Stimulated activated CD8-positive, alpha-beta memory T cell treated with anti-CD3 and anti-CD28 coated beads, Interleukin-2, amount 100 ng/mL, for 48 hours (primary cell): ENCODE measurements around the gene RIT1.

Source experiments
- DNase-seq, 2 donors: peaks; one replicate each; pipeline ENCODE4 v3.0.0-alpha.2; 2020; ENCODE audit warnings: low read depth in 2 of 2

The RIT1 gene

GRCh38 chr1:155911156-155912055 lies at the start of gene RIT1:
RIT1 (minus strand) TSS chr1:155911349; CDS start chr1:155910761, 588 bp downstream.
- DNase-seq = peak; percentile 79 to 80

GRCh38 chr1:155960081-155960745 lies 49.1 kb upstream of the RIT1 start:
- no peak for DNase-seq

- DNase-seq = no peak
Observed at GRCh38 chr1:155957411-155957915, 46.3 kb upstream of the RIT1 start.

GRCh38 chr1:155954645-155955044 lies 43.5 kb upstream of the RIT1 start:
- DNase-seq = no peak

GRCh38 chr1:155952505-155952890 lies 41.3 kb upstream of the RIT1 start:
- no peak for DNase-seq

- DNase-seq = no peak
Observed at GRCh38 chr1:155951753-155952504, 40.8 kb upstream of the RIT1 start.

- DNase-seq = no peak
Observed at GRCh38 chr1:155950829-155951228, 39.7 kb upstream of the RIT1 start.

GRCh38 chr1:155947741-155948140 lies 36.6 kb upstream of the RIT1 start:
- no peak for DNase-seq

- DNase-seq = no peak
Observed at GRCh38 chr1:155947292-155947691, 36.1 kb upstream of the RIT1 start.

GRCh38 chr1:155946633-155947219 lies 35.6 kb upstream of the RIT1 start:
- DNase-seq = no peak

GRCh38 chr1:155944444-155944799 lies 33.3 kb upstream of the RIT1 start:
- no peak for DNase-seq

GRCh38 chr1:155942578-155943141 lies 31.5 kb upstream of the RIT1 start:
- no peak for DNase-seq

- no peak for DNase-seq
Observed at GRCh38 chr1:155941845-155942531, 30.8 kb upstream of the RIT1 start.

GRCh38 chr1:155940993-155941844 lies 30.1 kb upstream of the RIT1 start, which contains the start of gene RXFP4:
RXFP4 (plus strand) TSS chr1:155941638; CDS start chr1:155941710, 72 bp downstream.
- DNase-seq = no peak

GRCh38 chr1:155940482-155940992 lies 29.4 kb upstream of the RIT1 start:
- DNase-seq = no peak

- no peak for DNase-seq
Observed at GRCh38 chr1:155938220-155938627, 27.1 kb upstream of the RIT1 start.

- no peak for DNase-seq
Observed at GRCh38 chr1:155934936-155935590, 23.9 kb upstream of the RIT1 start.

GRCh38 chr1:155934097-155934935 lies 23.2 kb upstream of the RIT1 start, which contains the start of gene KHDC4:
KHDC4 (minus strand) TSS chr1:155934413; CDS start chr1:155934373, 40 bp downstream.
- DNase-seq = peak; percentile 84 to 91
